Ovary (tissue), 3 donors: ENCODE results near the gene ATOH7.

Source experiments
- EP300 ChIP-seq: sonication (generic); formaldehyde crosslinking; IDR thresholded peaks from one replicate; pipeline ENCODE4 v1.6.1; 2017; ENCODE audit warnings: antibody characterized with exemption
- TF ChIP-seq, protein P1 (sequence below), 3 donors: fragments of 450-650 bp in 2 of 3; fragments of 200-600 bp in 1 of 3; IDR thresholded peaks; one replicate each; pipeline versions ENCODE4 v1.5.1 to v1.8.0; 2016 to 2022; ENCODE audit warnings: antibody characterized with exemption in 3 of 3, mild to moderate bottlenecking in 1 of 3
- donor health status: DM: no; HTN: no; CAD: no.

DNA sequence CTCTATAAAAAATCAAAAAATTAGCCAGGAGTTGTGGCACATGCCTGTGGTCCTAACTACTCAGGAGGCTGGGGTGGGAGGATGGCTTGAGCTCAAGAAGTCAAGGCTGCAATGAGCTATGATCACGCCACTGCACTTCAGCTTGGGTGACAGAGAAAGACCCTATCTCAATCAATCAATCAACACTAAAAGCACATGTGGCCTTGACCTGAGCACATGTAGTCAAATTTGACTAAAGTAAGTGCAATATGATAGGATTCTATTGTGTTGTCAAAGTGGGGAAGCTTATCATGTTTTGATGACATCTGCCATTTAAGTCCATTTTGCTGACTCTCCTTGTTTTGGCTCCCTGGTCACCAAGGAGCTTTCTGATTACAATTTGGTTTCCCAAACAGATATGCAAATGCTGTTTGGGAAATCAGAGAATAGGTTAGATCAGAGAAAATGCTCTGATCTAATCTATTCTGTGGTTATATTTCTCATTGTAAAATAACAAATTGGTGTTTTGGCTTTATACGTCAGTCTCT, 43.8 kb upstream of the ATOH7 start:
- TF ChIP-seq, protein P1, sequence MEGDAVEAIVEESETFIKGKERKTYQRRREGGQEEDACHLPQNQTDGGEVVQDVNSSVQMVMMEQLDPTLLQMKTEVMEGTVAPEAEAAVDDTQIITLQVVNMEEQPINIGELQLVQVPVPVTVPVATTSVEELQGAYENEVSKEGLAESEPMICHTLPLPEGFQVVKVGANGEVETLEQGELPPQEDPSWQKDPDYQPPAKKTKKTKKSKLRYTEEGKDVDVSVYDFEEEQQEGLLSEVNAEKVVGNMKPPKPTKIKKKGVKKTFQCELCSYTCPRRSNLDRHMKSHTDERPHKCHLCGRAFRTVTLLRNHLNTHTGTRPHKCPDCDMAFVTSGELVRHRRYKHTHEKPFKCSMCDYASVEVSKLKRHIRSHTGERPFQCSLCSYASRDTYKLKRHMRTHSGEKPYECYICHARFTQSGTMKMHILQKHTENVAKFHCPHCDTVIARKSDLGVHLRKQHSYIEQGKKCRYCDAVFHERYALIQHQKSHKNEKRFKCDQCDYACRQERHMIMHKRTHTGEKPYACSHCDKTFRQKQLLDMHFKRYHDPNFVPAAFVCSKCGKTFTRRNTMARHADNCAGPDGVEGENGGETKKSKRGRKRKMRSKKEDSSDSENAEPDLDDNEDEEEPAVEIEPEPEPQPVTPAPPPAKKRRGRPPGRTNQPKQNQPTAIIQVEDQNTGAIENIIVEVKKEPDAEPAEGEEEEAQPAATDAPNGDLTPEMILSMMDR (IDR thresholded peaks at IDR 0.05): no peak
- TF ChIP-seq EP300: no peak
